NB4 (cell line): Measurements from ENCODE around the gene IGSF21.

ENCODE experiments used
- MYC ChIP-seq: IDR thresholded peaks from 2 replicates; pipeline ENCODE4 v1.6.1; 2011; ENCODE audit warnings: low read depth, low read length
- POLR2A ChIP-seq: IDR thresholded peaks from 2 replicates; pipeline ENCODE4 v1.6.1; 2011; ENCODE audit warnings: mild to moderate bottlenecking; ENCODE audit not compliant: insufficient read length; ENCODE audit errors: extremely low read depth
- TF ChIP-seq, protein P1 (sequence below): IDR thresholded peaks from one replicate; pipeline ENCODE4 v1.5.1; 2012; ENCODE audit warnings: low read depth, low read length
- TF ChIP-seq, protein P2 (sequence below): IDR thresholded peaks from 2 replicates; pipeline ENCODE4 v1.6.1; 2011; ENCODE audit warnings: low read depth, low read length

DNA sequence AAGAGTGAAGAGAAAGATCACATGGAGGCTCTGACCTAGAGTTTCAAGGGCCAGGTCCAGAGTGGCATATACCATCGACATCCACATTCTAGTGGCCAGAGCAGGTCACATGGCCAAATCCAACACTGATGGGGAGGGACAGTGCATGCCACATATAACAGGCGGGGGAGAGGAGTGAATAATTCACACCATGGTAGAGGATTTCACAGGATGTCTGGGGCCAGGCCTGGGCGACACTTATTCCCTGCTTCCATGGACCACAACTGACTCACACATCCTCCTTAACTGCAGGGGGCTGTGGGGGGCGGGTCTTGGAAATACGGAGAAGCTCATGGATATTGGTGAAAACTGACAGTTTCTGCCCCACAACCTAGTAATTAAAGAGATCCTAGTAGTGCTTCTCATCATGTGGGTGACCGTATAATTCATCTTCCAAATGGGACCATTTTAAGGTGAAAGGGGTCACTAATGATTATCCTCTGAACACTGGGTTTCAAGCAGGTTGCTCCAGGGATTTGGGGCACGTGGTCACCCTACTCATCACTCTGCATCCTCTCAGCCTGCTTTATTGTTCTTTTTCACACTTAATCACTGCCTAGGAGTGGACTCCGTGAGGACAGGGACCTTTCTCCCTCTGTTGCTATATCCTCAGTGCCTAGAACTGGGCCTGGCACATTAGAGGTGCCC is 44.0 kb downstream of the IGSF21 start:
- TF ChIP-seq POLR2A (no peak), MYC (no peak)
- TF ChIP-seq, protein P1, sequence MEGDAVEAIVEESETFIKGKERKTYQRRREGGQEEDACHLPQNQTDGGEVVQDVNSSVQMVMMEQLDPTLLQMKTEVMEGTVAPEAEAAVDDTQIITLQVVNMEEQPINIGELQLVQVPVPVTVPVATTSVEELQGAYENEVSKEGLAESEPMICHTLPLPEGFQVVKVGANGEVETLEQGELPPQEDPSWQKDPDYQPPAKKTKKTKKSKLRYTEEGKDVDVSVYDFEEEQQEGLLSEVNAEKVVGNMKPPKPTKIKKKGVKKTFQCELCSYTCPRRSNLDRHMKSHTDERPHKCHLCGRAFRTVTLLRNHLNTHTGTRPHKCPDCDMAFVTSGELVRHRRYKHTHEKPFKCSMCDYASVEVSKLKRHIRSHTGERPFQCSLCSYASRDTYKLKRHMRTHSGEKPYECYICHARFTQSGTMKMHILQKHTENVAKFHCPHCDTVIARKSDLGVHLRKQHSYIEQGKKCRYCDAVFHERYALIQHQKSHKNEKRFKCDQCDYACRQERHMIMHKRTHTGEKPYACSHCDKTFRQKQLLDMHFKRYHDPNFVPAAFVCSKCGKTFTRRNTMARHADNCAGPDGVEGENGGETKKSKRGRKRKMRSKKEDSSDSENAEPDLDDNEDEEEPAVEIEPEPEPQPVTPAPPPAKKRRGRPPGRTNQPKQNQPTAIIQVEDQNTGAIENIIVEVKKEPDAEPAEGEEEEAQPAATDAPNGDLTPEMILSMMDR: no peak
- TF ChIP-seq, protein P2, sequence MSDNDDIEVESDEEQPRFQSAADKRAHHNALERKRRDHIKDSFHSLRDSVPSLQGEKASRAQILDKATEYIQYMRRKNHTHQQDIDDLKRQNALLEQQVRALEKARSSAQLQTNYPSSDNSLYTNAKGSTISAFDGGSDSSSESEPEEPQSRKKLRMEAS: no peak
